SU-DHL-6 (cell line): ENCODE measurements around the gene CD93.

Experiments
- H2AFZ ChIP-seq: fragments of 200-600 bp; sonication (generic); 2 replicates; pipeline ENCODE4 v1.6.1; 2014; ENCODE audit warnings: low read depth, mild to moderate bottlenecking, moderate library complexity, mixed read lengths, antibody characterized with exemption, low read length; ENCODE audit not compliant: severe bottlenecking
- H3F3A ChIP-seq: fragments of 200-600 bp; shearing (Covaris generic); 2 replicates; pipeline ENCODE4 v1.6.0; 2016; ENCODE audit warnings: antibody characterized with exemption, mild to moderate bottlenecking; ENCODE audit not compliant: insufficient read depth
- H3K27ac ChIP-seq: fragments of 200-600 bp; sonication (generic); 2 replicates; pipeline ENCODE4 v1.5.1; 2016; ENCODE audit warnings: low read depth, mild to moderate bottlenecking, low read length, moderate library complexity, mixed read lengths
- H3K27me3 ChIP-seq: fragments of 200-600 bp; sonication (generic), shearing (Covaris generic); 2 replicates; pipeline ENCODE4 v1.6.0; 2014; ENCODE audit warnings: mild to moderate bottlenecking, low read length
- H3K36me3 ChIP-seq: fragments of 200-600 bp; sonication (generic); 2 replicates; pipeline ENCODE4 v1.6.1; 2014; ENCODE audit warnings: mild to moderate bottlenecking, low read length, mixed read lengths
- H3K4me2 ChIP-seq: fragments of 300-600, 200-600 bp; shearing (Covaris generic), sonication (generic); 2 replicates; pipeline ENCODE4 v1.6.0; 2014; ENCODE audit warnings: low read length, low read depth, mild to moderate bottlenecking; ENCODE audit not compliant: poor library complexity, severe bottlenecking
- H3K4me3 ChIP-seq: fragments of 200-600 bp; sonication (generic); 2 replicates; pipeline ENCODE4 v1.5.1; 2014; ENCODE audit warnings: antibody characterized with exemption, low read length, mild to moderate bottlenecking, mixed read lengths; ENCODE audit not compliant: insufficient read depth, poor library complexity, severe bottlenecking
- H3K79me2 ChIP-seq: fragments of 200-600 bp; sonication (generic); 2 replicates; pipeline ENCODE4 v1.6.1; 2014; ENCODE audit warnings: mild to moderate bottlenecking, low read length, moderate library complexity; ENCODE audit not compliant: insufficient read depth
- H3K9ac ChIP-seq: fragments of 200-600 bp; sonication (generic); 2 replicates; pipeline ENCODE4 v1.7.0; 2014; ENCODE audit warnings: mild to moderate bottlenecking, low read length
- H3K9me2 ChIP-seq: fragments of 200-600 bp; sonication (generic); replicated peaks from 2 replicates; pipeline ENCODE4 v1.6.1; 2014; ENCODE audit warnings: low read length; ENCODE audit not compliant: insufficient read depth
- H3K9me3 ChIP-seq: fragments of 200-600 bp; sonication (generic); 2 replicates; pipeline ENCODE4 v1.6.1; 2014; ENCODE audit warnings: low read length, mixed read lengths; ENCODE audit not compliant: insufficient read depth
- H4K20me1 ChIP-seq: fragments of 200-600 bp; sonication (generic); 2 replicates; pipeline ENCODE4 v1.6.1; 2014; ENCODE audit warnings: low read depth, mild to moderate bottlenecking, antibody characterized with exemption, low read length, moderate library complexity, mixed read lengths
- CTCF ChIP-seq: fragments of 200-600 bp; sonication (generic); IDR thresholded peaks from one replicate; pipeline ENCODE4 v1.5.1; 2017; ENCODE audit warnings: antibody characterized with exemption, mild to moderate bottlenecking, low read length, moderate library complexity; ENCODE audit not compliant: insufficient read depth, poor library complexity, severe bottlenecking
- EZH2phosphoT487 ChIP-seq: fragments of 200-600 bp; sonication (generic), shearing (Covaris generic); conservative IDR thresholded peaks from 2 replicates; pipeline ENCODE4 v1.6.1; 2018; ENCODE audit warnings: mild to moderate bottlenecking, antibody characterized with exemption, low read length, moderate library complexity, mixed read lengths

CD93 gene

DNA sequence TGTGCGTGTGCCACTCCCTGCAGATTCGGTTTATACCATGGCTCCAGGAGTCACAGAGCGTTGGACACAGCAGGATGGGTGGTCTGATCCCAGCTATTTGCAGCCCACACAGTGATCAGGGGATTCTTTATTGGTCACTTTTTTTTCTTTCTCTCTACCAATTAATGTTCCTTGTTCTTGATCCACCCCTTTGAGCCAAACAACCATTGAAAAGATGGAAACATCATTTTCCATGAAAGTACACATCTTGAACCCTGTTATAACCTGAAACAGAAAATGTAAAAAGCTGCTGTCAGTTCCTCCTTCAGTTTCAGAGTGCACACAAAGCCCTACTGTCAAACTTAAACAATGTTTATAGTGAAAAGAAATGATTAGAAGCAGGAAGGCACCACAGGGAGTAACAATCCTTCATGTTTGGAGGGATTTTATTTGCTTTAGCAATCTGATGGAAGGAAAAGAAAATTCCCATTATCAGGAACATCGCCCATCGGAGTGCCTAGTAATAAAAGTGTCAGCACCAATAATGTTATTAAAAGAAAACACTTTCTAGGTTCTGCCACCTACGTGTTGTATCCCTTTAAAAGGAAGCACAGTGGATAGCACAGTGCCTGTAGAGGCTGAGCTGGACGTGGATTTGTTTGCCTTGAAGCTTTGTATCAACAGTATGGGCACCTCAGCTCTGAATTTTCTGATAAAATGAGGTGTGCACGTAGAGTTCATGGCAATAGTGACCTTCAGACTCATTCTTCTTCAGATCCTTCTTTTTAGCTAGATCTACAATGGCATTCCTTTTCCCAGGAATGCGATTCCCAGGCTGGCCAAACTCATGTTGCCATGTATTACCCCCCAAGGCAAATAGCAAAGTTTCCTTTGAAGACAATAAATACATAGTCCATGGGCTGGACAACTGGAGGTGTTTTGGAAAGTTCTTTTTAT is 20.6 kb downstream of the CD93 start:
- Histone ChIP-seq H3K27ac (no peak overlapping the region), H3K9me2 (no peaks in the 10 kb centered on the region), H3K4me2 (no peak overlapping the region), H3K9ac (no peak overlapping the region), H3K4me3 (no peak overlapping the region), H3F3A (no peaks in the 10 kb centered on the region), H4K20me1 (no peaks in the 10 kb centered on the region), H3K9me3 (no peaks in the 10 kb centered on the region), H3K79me2 (no peaks in the 10 kb centered on the region), H3K27me3 (no peaks in the 10 kb centered on the region), H3K36me3 (no peaks in the 10 kb centered on the region), H2AFZ (no peak overlapping the region)
- no peak for TF ChIP-seq CTCF
- TF ChIP-seq EZH2phosphoT487: no peak

- H3K4me2 ChIP-seq: no peak overlapping the region
- no peaks in the 10 kb centered on the region for H3K9me2 ChIP-seq
- H2AFZ ChIP-seq: no peak overlapping the region
- no peak for TF ChIP-seq EZH2phosphoT487
- TF ChIP-seq CTCF: no peak
- H3F3A ChIP-seq: no peaks in the 10 kb centered on the region
- no peaks in the 10 kb centered on the region for H3K27me3 ChIP-seq
- H3K4me3 ChIP-seq: no peak overlapping the region
- no peaks in the 10 kb centered on the region for H3K9me3 ChIP-seq
- H3K79me2 ChIP-seq: no peaks in the 10 kb centered on the region
- H3K9ac ChIP-seq: no peak overlapping the region
- no peaks in the 10 kb centered on the region for H3K36me3 ChIP-seq
- no peak overlapping the region for H3K27ac ChIP-seq
- no peaks in the 10 kb centered on the region for H4K20me1 ChIP-seq
Measured at GRCh38 chr20:23063581-23063980, 22.5 kb downstream of the CD93 start.

DNA sequence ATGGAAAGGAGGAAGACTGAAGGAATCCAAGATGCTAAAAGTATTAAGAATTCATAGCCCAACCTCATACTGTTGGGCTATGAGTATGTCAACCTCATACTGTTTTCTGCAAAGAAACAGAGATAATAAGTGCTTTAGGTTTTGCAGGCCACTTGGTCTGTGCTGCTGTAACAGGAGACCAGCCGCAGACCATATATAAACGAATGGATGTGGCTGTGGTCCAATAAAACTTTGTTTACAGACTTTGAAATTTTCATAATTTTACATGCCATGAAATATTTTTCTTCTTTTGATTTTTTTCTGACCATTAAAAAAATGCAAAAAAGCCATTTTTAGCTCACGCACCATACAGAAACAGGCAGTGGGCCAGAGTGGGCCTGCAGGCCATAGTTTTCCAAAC is 23.0 kb downstream of the CD93 start:
- no peaks in the 10 kb centered on the region for H3K79me2 ChIP-seq
- no peaks in the 10 kb centered on the region for H3K9me2 ChIP-seq
- no peak for TF ChIP-seq CTCF
- no peak for TF ChIP-seq EZH2phosphoT487
- no peak overlapping the region for H3K4me3 ChIP-seq
- H3K9me3 ChIP-seq: no peaks in the 10 kb centered on the region
- H3K9ac ChIP-seq: no peak overlapping the region
- no peaks in the 10 kb centered on the region for H3K27me3 ChIP-seq
- no peak overlapping the region for H3K27ac ChIP-seq
- no peaks in the 10 kb centered on the region for H3F3A ChIP-seq
- no peak overlapping the region for H3K4me2 ChIP-seq
- no peak overlapping the region for H2AFZ ChIP-seq
- no peaks in the 10 kb centered on the region for H4K20me1 ChIP-seq
- H3K36me3 ChIP-seq: no peaks in the 10 kb centered on the region
